LoVo (cell line): ENCODE measurements around the gene GASK1A.
"Not testable (repeated sequence)": the region's sequence is repeated elsewhere in the genome, so short reads cannot be mapped to it uniquely, and the experiment has no call there.

Experiments
- DNase-seq: peaks from one replicate; pipeline ENCODE4 v3.0.0-alpha.2; 2016; ENCODE audit warnings: low spot score

Gene GASK1A

GRCh38 chr3:43063114-43063513 is 84.0 kb downstream of the GASK1A start:
- DNase-seq: no peak

- not testable (repeated sequence) for DNase-seq
Observed at GRCh38 chr3:43070670-43071069, 91.6 kb downstream of the GASK1A start.

GRCh38 chr3:43071313-43071893 is 92.3 kb downstream of the GASK1A start:
- no peak for DNase-seq

- no peak for DNase-seq
Observed at GRCh38 chr3:43072361-43072760, 93.2 kb downstream of the GASK1A start.

- DNase-seq: no peak
Observed at GRCh38 chr3:43073116-43073835, 94.2 kb downstream of the GASK1A start.

GRCh38 chr3:43073836-43074220 is 94.7 kb downstream of the GASK1A start:
- no peak for DNase-seq

GRCh38 chr3:43074482-43074881 is 95.4 kb downstream of the GASK1A start:
- DNase-seq: no peak

GRCh38 chr3:43074901-43075689 is 96.0 kb downstream of the GASK1A start:
- no peak for DNase-seq

- no peak for DNase-seq
Observed at GRCh38 chr3:43075904-43076661, 97.0 kb downstream of the GASK1A start.

- no peak for DNase-seq
Observed at GRCh38 chr3:43076857-43077256, 97.7 kb downstream of the GASK1A start.

GRCh38 chr3:43077261-43077660 is 98.2 kb downstream of the GASK1A start:
- no peak for DNase-seq

- DNase-seq: no peak
Observed at GRCh38 chr3:43077707-43078106, 98.6 kb downstream of the GASK1A start.

- no peak for DNase-seq
Observed at GRCh38 chr3:43079536-43080332, 100.6 kb downstream of the GASK1A start.

GRCh38 chr3:43080726-43081568 is 101.8 kb downstream of the GASK1A start:
- no peak for DNase-seq

- no peak for DNase-seq
Observed at GRCh38 chr3:43081796-43082195, 102.7 kb downstream of the GASK1A start.

- no peak for DNase-seq
Observed at GRCh38 chr3:43082457-43082856, 103.3 kb downstream of the GASK1A start.

GRCh38 chr3:43086460-43087165 is 107.5 kb downstream of the GASK1A start:
- no peak for DNase-seq

GRCh38 chr3:43087249-43087776 is 108.2 kb downstream of the GASK1A start:
- DNase-seq: no peak

GRCh38 chr3:43089081-43089480 is 110.0 kb downstream of the GASK1A start:
- DNase-seq: no peak

- no peak for DNase-seq
Observed at GRCh38 chr3:43090238-43090637, 111.1 kb downstream of the GASK1A start.
